GM20000 (cell line): ENCODE measurements around the gene ADORA1.

Experiments
- DNase-seq: peaks from one replicate; pipeline ENCODE4 v3.0.0; 2012; ENCODE audit warnings: low spot score
- TF ChIP-seq, protein P1 (sequence below): IDR thresholded peaks from 2 replicates; pipeline ENCODE4 v1.5.1; 2012; ENCODE audit warnings: mild to moderate bottlenecking, control low read depth; ENCODE audit errors: extremely low read depth, missing control alignments

Gene ADORA1

DNA sequence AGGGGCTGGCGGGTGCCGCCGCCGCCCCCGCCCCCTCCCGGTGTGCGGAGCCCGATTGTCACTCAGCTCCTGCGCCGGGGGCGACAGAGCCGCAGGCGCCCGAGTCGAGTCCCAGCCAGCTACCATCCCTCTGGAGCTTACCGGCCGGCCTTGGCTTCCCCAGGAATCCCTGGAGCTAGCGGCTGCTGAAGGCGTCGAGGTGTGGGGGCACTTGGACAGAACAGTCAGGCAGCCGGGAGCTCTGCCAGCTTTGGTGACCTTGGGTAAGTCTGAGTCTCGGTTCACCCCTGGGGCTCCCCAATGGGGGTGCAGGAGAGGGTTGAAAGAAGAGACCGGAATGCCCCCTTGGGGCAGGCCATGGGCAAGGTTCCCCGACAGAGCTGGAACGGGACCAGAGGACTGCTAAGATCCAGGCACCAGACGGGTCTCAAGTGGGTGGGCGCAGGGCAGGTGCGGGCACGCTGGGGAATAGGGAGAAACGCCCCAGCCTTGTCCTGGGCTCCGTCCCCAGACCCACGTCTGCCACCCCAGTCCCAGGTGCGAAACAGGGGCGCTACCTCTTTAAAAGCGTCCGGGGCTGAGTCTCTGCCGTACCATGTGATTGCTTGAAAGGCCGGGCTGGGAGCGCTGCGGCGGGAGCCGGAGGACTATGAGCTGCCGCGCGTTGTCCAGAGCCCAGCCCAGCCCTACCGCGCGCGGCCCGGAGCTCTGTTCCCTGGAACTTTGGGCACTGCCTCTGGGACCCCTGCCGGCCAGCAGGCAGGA is at the start of gene ADORA1:
Gene ADORA1, plus strand, starts transcription at position 61 of the 765 bp plus-strand sequence. CDS start 1,116 bp downstream, outside the sequence.
- TF ChIP-seq, protein P1, sequence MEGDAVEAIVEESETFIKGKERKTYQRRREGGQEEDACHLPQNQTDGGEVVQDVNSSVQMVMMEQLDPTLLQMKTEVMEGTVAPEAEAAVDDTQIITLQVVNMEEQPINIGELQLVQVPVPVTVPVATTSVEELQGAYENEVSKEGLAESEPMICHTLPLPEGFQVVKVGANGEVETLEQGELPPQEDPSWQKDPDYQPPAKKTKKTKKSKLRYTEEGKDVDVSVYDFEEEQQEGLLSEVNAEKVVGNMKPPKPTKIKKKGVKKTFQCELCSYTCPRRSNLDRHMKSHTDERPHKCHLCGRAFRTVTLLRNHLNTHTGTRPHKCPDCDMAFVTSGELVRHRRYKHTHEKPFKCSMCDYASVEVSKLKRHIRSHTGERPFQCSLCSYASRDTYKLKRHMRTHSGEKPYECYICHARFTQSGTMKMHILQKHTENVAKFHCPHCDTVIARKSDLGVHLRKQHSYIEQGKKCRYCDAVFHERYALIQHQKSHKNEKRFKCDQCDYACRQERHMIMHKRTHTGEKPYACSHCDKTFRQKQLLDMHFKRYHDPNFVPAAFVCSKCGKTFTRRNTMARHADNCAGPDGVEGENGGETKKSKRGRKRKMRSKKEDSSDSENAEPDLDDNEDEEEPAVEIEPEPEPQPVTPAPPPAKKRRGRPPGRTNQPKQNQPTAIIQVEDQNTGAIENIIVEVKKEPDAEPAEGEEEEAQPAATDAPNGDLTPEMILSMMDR = no peak
- no peak for DNase-seq

DNA sequence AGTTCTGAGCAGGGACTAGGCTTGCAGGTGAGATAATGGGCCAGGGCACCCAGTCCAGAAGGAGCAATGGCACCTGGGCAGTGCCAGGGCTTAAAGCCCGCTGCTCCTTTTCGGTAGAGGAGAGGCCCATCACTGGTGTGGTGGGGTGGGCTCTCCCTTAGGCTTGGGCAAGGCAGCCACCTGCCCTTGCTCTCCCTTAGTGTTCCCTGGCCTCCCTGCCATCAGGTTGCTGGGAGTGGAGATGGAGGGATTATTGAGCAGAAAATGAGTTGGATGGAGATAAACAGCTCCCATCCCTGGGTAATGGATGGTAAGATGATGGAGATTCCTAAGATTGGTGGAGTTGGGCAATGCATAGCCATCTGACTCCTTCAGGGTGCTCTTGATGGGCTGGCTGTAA is 49.6 kb upstream of the ADORA1 start:
- DNase-seq = no peak
- TF ChIP-seq, protein P1 = no peak

DNA sequence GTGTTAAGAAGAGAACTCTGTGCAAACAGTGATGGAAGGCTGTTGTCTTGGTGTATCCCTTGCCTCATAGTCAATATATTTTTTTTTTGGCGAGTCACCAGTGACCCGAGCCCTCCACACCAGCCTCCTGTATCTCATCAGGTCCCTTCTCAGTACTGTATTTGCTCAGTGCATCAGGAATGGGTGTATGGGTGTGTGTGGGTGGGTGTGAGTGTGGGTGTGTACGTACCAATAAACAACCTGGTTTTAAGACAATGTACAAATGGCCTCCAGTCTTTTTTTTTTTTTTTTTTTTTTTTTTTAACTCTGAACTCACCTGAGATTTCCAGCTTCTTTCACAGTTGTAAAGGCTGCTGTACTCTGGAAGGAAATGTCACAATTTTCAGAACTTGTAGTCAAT is 49.0 kb upstream of the ADORA1 start:
- TF ChIP-seq, protein P1 = no peak
- no peak for DNase-seq

DNA sequence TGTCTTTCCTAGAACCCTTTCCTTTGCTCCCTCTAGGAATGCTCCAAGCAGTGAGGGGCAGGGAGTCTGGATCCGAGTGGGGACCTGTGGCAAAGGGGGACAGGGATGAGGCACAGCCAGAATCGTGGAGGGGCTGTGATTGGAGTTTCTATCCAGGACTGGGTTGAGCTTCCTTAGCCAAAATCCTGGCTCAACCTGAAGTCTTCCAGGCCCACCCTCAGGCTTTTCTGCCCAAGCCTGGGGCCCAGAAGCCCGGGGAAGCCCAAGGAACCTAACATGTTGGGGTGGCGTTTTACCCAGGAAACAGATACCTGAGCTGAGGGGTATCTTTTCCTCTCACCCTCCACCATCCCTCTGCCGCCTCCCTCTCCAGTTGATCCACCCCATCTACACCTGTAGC is 47.1 kb upstream of the ADORA1 start:
- TF ChIP-seq, protein P1 = no peak
- no peak for DNase-seq

DNA sequence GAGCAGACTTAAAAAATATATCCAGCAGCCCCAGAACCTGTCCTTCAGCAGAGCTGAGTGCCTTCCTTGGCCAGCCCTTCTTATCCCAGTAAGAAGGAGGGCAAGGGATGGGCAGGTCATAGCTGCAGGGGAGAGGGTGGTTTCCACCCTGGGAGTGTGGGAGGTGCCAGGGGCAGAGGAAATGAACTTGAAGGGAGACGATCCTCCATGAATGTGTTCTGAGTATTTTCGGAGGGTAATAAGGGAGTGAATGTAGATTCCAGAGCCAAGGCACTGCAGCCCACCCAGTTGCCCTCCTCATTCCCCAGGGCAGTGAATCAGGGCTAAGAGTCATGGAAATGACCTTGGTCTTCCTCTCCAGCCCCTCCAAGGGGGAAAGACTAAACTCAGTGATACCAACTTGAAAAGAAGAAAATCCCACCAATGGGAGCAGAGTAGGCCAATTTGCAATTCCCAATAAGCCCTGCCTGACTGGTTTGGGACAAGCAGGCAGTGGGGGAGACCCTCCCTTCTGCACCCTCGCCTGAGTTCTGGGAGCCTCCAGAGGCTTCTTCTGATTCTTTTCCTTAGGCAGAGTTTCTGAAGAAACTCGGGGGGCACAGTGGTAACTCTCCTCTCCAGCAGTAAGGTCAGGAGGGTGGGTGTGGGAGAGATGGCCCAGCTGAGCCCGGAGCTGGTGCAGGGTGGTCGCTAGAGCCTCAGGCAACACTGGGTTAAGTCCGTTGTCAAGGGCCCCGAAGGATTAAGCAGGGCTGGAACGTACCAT is 45.9 kb upstream of the ADORA1 start:
- DNase-seq = no peak
- TF ChIP-seq, protein P1 = no peak

DNA sequence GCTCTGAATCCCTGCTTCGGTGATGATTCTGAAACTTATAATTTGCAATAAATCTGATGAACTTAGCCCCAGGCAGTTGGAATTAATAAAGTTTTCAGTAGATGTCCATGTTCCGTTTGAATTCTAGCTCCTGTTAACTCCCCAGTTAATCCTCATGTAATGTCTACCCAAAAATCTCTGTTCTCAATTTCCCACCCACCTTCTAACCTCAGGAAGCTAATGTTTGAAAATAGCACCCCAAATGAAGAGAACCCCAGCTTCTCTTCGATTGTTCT is 45.4 kb upstream of the ADORA1 start:
- TF ChIP-seq, protein P1 = no peak
- no peak for DNase-seq
